ENCODE measurements around the gene CLPTM1.

DNA sequence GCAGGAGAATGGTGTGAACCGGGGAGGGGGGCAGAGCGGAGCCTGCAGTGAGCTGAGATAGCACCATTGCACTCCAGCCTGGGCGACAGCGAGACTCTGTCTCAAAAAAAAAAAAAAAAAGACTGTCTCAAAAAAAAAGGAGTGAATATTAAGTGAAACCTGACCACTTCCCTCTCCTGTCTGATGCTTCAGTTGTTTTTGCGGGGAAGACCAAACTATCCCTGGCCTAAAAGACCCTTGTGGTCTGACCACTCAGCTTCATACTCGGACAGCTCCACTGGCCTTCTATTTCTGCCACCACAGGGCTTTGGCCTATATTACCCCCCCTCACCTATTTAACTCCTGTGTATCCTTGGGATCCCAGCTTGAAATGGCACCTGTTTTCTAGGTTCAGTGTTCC, 85.9 kb downstream of the CLPTM1 start:
- TF ChIP-seq CTCF (conservative IDR thresholded peaks at IDR 0.05; ENCODE audit: low read depth, low read length), result no peak
- no peak for TF ChIP-seq EZH2 (IDR thresholded peaks at IDR 0.05; ENCODE audit: borderline replicate concordance, low read depth, low read length, poor library complexity, severe bottlenecking)

All from A673 (cell line).